Measurements from ENCODE around the gene BLOC1S3. TPM values are rescaled to one million over a fixed set of nuclear protein-coding genes. Genes with fewer than 3 reads are reported as not detected.

The BLOC1S3 gene
- polyA plus RNA-seq, 10 donors = 5.9 to 9.0 (median 7.7) TPM

GRCh38 chr19:45145270-45146189 is 33.1 kb upstream of the BLOC1S3 start:
- no peak for DNase-seq

GRCh38 chr19:45146251-45146650 is 32.3 kb upstream of the BLOC1S3 start:
- DNase-seq = no peak

- DNase-seq = no peak
These were observed 31.8 kb upstream of the BLOC1S3 start for GRCh38 chr19:45146741-45147205.

GRCh38 chr19:45147835-45148676 is 30.5 kb upstream of the BLOC1S3 start:
- no peak for DNase-seq

GRCh38 chr19:45149129-45149528 is 29.5 kb upstream of the BLOC1S3 start:
- DNase-seq = no peak

GRCh38 chr19:45150180-45150579 is 28.4 kb upstream of the BLOC1S3 start:
- no peak for DNase-seq

GRCh38 chr19:45150751-45151281 is 27.8 kb upstream of the BLOC1S3 start:
- no peak for DNase-seq

GRCh38 chr19:45151320-45151719 is 27.3 kb upstream of the BLOC1S3 start:
- DNase-seq = no peak

- no peak for DNase-seq
These were observed 26.6 kb upstream of the BLOC1S3 start for GRCh38 chr19:45151821-45152503.

GRCh38 chr19:45152504-45153338 is 25.9 kb upstream of the BLOC1S3 start:
- peak in 2 of 3 donors; percentile 52 to 80 for DNase-seq

GRCh38 chr19:45153339-45154063 is 25.1 kb upstream of the BLOC1S3 start:
- peak; percentile 30 to 82 (median 60) for DNase-seq

GRCh38 chr19:45154064-45154827 is 24.3 kb upstream of the BLOC1S3 start:
- DNase-seq = no peak

GRCh38 chr19:45156011-45156630 is 22.5 kb upstream of the BLOC1S3 start:
- no peak for DNase-seq

GRCh38 chr19:45156751-45157150 is 21.8 kb upstream of the BLOC1S3 start:
- no peak for DNase-seq

GRCh38 chr19:45158503-45159209 is 19.9 kb upstream of the BLOC1S3 start:
- DNase-seq = no peak

- DNase-seq = no peak
These were observed 19.2 kb upstream of the BLOC1S3 start for GRCh38 chr19:45159210-45159970.

- DNase-seq = no peak
These were observed 18.6 kb upstream of the BLOC1S3 start for GRCh38 chr19:45159971-45160324.
